Measurements from ENCODE around the gene ZNF587.
A peak's percentile ranks its signal among the peaks of the same experiment; 100 is the strongest.
"Not testable (repeated sequence)": the region's sequence is repeated elsewhere in the genome, so short reads cannot be mapped to it uniquely, and the experiment has no call there.

ZNF587 gene

DNA sequence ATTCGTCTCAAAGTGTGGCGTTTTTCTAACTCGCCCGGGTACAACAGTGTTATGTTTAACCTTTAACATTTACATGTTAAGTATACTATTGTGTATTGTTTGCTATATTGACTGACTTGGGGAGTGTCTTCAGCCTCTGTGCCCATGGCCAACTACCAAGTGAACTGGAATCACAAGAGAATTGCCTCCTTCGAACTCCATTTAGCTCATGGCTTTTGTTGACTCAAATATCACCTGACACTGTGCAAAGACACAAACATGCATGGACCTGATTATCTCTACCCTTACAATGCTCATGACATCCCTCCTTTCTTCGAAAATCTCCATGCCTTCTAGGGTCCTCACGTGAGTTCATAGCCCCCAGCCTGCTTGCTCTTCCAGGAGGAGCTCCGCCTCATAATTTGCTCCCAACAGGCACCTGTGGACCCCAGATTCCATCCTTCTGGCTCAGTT is 38.5 kb downstream of the ZNF587 start:
- DNase-seq, result no peak

DNA sequence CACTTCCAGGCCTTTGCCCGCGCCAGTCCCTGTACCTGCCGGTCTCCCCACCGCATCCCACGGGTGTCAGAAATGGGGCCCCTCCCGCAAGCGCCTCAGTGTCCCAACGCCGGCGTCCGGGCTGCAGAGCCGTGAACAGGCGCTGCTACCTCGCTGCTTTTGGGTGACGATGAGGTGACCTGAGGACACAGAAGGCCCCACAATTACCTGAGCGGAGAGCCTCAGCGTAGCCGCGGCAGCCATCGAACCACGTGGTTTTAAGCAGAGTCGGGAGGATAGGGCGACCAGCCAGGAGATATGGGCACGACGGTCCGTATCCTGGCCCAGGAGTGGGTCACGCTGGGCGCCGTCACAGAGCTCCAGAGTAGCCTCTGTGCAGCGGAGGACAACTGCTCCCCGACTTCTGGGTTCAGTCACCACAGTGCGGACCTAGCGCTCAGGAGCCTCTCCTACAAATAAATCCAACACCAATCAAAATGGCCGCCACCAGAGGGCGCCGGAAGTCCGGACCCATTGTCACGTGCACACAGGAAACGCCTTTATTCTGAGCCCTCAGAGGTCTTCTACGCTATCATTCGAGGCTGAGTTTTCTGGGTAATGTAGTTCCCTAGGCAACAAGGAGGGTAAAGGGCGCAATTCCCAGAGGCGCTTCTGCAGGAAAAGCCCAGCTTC is 39.0 kb downstream of the ZNF587 start, which contains the start of gene ZNF814:
Gene ZNF814 (minus strand): TSS at position 478 of the 672 bp plus-strand sequence. CDS start 235 bp downstream, at position 243.
- DNase-seq, result peak; percentile 92

DNA sequence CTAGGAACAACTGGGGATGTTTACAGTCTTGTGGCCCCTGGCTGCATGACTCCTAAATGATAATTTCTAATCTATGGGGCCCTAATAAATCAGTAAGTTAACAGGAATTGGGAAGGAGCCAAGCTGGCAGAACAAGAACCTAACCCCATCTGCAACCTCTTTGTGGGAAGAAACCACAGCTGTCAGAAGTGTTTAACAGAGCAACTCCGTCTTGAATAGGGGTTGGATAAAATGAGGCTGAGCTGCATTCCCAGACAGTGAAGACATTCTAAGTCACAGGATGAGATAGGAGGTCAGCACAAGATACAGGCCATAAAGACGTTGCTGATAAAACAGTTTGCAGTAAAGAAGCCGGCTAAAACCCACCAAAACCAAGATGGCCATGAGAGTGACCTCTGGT is 41.0 kb downstream of the ZNF587 start:
- not testable (repeated sequence) for DNase-seq

DNA sequence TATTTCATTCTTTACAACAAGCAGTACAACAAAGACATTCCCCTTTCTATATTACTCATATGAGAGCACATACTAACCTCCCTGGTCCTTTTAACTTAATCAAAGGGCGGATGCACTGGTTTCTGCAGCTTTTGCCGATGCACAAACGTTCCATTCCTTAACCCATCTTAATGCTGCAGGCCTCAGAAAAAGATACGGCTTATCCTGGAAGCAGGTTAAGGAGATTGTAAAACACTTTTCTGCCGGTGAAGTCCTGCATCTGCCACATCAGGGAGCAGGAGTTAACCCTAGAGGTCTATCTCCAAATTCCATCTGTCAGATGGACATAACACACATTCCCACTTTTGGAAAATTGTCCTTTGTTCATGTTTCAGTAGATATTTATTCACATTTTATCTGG is 50.7 kb downstream of the ZNF587 start:
- no peak for DNase-seq

DNA sequence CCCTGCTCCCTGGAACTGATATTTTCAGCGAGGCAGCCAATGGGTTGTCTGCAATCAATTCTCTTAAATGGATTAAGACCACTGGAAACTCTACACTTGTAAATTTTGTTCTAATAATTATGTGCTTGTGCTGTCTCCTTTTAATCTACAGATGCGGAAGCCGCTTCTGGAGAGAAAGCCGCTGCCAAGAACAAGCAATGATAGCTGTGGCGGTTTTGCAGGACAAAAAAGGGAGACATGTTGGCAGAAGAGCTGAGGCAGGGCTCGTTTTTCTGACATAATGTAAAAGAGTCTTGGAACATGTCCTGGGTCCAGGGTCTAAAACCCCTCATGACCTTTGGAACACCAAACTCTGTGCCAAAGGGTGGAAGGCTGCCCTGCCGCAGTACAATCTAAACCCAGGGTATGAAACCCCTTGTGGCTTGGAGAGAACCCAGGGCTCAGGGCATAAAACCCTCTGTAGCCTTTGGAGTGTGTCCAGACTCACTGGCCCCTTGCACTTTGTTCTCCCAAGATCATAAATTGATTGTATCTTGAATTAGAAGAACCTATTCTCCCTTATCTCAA is 54.0 kb downstream of the ZNF587 start:
- DNase-seq, result no peak

DNA sequence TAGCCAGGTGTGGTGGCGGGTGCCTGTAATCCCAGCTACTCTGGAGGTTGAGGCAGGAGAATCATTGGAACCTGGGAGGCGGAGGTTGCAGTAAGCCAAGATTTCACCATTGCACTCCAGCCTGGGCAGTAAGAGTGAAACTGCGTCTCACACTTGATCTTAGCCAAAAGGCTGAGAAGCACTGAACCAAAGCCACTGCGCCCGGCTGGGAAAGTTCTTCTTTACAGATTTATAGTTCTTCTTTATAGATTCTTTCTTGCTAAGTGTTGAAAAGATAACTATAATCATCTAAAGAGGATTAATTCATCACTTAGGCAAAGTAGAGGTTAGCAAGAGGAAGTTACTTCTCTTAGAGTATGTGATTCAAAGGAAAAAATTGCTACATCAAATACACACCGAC is 55.6 kb downstream of the ZNF587 start:
- no peak for DNase-seq

DNA sequence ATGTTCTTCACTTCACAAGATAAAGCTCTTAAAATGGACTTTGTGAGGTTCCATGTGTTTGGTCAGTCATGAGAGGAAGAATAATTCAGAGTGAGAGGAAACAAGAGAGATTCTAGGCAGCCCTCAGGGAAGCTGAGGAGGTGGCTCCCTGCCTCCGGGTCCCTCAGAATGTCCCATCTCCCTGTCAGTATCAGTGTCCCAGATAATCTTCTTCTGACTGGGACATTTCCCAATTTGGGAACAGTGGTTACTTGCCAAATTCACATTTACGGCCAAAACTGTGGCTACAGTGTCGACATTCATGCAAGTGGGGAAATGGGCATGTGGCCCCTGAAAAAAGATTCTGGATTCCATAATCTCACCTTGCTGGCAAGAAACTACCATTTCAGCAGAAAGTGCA is 57.7 kb downstream of the ZNF587 start:
- DNase-seq, result no peak

DNA sequence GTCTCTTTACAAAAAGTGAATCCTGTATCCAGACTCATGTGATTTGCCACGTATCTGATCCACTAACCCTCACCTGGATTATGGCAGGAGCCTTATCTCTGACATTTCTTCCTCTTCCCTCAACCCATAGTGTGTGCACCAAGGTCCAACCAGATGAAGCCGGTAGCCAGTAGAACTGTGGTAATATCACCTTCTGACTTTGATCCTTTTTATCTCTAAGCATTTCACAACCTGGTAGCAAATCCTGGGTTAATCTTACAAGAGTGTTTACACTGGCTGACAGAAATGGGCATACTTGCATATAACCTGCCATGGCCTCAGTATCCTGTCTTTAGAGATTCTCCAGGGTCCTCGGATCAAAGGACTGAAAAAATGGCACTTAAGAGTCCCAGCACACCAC is 64.9 kb downstream of the ZNF587 start:
- no peak for DNase-seq

Measured in activated effector memory CD4-positive, alpha-beta T cell treated with anti-CD3 and anti-CD28 coated beads, Interleukin-2, amount 50 U/mL, for 16 hours (primary cell).